ENCODE data around the gene TNNI2.
"Not testable (repeated sequence)": the region's sequence is repeated elsewhere in the genome, so short reads cannot be mapped to it uniquely, and the experiment has no call there.

The TNNI2 gene

DNA sequence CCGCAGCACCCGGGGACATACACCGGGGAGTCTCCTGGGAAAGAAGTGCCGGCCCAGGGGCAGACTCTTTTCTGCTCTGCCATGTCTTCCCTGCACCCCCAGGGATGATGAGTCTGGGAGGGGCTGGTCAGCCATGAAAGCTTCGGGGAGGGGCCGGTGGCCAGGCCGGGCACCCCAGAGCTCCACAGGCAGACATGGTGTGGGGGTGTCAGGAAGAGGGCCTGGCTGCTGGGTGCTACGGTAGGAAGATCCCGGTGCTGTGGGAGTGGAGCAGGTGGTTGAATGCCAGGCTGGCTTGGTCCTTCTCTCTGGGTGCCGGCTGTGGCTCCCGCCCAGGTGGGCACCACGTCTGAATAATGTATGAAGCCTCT is 31.5 kb downstream of the TNNI2 start:
- Histone ChIP-seq H3K9me3 (ENCODE audit: low read depth, low read length) (no peaks in the 10 kb centered on the region), H3K36me3 (ENCODE audit: insufficient read depth, low read length) (no peaks in the 10 kb centered on the region), H3K27ac (no peak overlapping the region), H3K4me3 (no peak overlapping the region), H3K9ac (ENCODE audit: insufficient read length) (no peak overlapping the region)
- DNase-seq (ENCODE audit: low read depth, low spot score), result no peak
- TF ChIP-seq FOXP2 (optimal IDR thresholded peaks at IDR 0.05; ENCODE audit: control extremely low read depth, extremely low read length, insufficient read depth) (no peak), EZH2 (IDR thresholded peaks at IDR 0.05) (no peak), POLR2AphosphoS5 (IDR thresholded peaks at IDR 0.05; ENCODE audit: borderline replicate concordance, low read depth, low read length) (no peak)

DNA sequence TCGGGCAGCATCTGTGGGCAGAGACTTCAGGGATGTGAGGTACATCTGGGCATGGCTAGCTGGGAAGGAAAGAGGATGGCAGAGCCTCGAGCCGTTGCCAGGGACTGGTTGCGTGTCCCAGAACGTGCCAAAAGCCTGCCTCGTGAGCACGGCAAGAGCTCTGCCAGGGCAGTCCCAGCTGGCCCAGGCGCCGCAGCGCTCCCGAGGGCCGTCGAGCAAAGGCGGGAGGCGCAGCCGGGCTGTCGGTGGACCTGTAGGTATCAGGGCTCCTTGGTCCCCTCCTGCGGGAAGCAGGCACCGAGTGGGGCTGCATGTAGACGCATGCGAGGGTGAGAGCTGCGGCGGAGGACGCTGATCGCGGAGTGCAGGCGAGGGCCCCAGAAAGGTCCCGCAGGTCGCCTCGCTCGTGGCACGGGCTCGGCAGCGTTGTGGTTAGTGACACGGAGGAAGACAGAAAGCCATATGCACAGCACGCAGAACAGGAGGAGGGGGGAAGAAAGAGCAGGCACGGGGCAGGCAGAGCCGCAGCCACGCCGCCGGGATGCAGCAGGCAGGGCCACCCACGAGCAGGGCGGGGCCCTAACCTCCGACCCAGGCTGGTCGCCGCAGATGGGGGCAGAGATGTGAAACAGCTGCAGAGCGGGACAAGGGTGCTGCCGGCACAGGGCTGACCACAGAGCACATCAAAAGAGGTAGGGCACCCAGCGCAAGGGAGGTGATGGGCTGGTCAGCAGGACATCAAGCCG is 32.1 kb downstream of the TNNI2 start:
- no peak overlapping the region for H3K4me3 ChIP-seq
- H3K36me3 ChIP-seq (ENCODE audit: insufficient read depth, low read length), result no peaks in the 10 kb centered on the region
- TF ChIP-seq FOXP2 (optimal IDR thresholded peaks at IDR 0.05; ENCODE audit: control extremely low read depth, extremely low read length, insufficient read depth), result no peak
- no peak for TF ChIP-seq EZH2 (IDR thresholded peaks at IDR 0.05)
- TF ChIP-seq POLR2AphosphoS5 (IDR thresholded peaks at IDR 0.05; ENCODE audit: borderline replicate concordance, low read depth, low read length), result no peak
- H3K9ac ChIP-seq (ENCODE audit: insufficient read length), result no peak overlapping the region
- H3K27ac ChIP-seq, result no peak overlapping the region
- no peaks in the 10 kb centered on the region for H3K9me3 ChIP-seq (ENCODE audit: low read depth, low read length)
- no peak for DNase-seq (ENCODE audit: low read depth, low spot score)

DNA sequence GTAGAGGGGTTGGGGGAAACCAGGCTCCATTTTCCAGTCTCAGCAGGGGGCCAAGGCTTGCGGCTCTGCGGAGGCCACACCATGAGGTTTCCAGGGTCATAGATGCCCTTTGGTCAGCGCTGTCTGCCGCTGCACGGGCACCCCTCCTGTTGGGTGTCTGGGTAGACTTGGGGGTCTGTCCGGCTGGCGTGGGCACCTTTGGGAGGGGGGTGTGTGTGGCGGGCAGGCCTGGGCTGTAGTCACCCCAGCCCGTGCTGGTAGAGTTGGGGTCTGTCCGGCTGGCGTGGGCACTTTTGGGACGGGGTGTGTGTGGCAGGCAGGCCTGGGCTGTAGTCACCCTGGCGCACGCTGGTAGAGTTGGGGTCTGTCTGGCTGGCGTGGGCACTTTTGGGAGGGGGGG is 32.8 kb downstream of the TNNI2 start:
- TF ChIP-seq FOXP2 (optimal IDR thresholded peaks at IDR 0.05; ENCODE audit: control extremely low read depth, extremely low read length, insufficient read depth), result no peak
- no peak for TF ChIP-seq EZH2 (IDR thresholded peaks at IDR 0.05)
- TF ChIP-seq POLR2AphosphoS5 (IDR thresholded peaks at IDR 0.05; ENCODE audit: borderline replicate concordance, low read depth, low read length), result no peak
- no peak for DNase-seq (ENCODE audit: low read depth, low spot score)

DNA sequence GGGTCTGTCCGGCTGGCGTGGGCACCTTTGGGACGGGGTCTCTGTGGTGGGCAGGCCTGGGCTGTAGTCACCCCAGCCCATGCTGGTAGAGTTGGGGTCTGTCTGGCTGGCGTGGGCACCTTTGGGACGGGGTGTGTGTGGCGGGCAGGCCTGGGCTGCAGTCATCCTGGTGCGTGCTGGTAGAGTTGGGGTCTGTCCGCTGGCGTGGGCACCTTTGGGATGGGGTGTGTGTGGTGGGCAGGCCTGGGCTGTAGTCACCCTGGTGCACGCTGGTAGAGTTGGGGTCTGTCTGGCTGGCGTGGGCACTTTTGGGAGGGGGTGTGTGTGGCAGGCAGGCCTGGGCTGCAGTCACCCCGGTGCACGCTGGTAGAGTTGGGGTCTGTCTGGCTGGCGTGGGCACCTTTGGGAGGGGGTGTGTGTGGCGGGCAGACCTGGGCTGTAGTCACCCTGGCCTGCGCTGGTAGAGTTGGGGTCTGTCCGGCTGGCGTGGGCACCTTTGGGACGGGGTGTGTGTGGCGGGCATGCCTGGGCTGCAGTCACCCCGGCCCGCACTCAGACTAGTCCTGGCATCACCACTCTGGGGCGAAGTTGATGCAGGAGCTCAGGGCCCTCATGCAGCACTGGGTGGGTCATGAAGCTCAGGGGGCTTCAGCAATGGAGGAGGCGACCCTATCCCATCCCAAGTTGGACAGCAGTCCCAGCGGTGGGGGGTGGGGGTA is 33.6 kb downstream of the TNNI2 start:
- Histone ChIP-seq H3K9ac (ENCODE audit: insufficient read length) (no peak overlapping the region), H3K4me3 (no peak overlapping the region), H3K27ac (no peak overlapping the region), H3K36me3 (ENCODE audit: insufficient read depth, low read length) (no peaks in the 10 kb centered on the region), H3K9me3 (ENCODE audit: low read depth, low read length) (no peaks in the 10 kb centered on the region)
- DNase-seq (ENCODE audit: low read depth, low spot score), result no peak
- TF ChIP-seq FOXP2 (optimal IDR thresholded peaks at IDR 0.05; ENCODE audit: control extremely low read depth, extremely low read length, insufficient read depth) (no peak), EZH2 (IDR thresholded peaks at IDR 0.05) (no peak), POLR2AphosphoS5 (IDR thresholded peaks at IDR 0.05; ENCODE audit: borderline replicate concordance, low read depth, low read length) (no peak)

More for the DNA sequence above, 32.8 kb downstream of the TNNI2 start:
- Histone ChIP-seq H3K9me3 (ENCODE audit: low read depth, low read length) (no peaks in the 10 kb centered on the region), H3K27ac (no peak overlapping the region), H3K9ac (ENCODE audit: insufficient read length) (no peak overlapping the region), H3K4me3 (no peak overlapping the region), H3K36me3 (ENCODE audit: insufficient read depth, low read length) (no peaks in the 10 kb centered on the region)

DNA sequence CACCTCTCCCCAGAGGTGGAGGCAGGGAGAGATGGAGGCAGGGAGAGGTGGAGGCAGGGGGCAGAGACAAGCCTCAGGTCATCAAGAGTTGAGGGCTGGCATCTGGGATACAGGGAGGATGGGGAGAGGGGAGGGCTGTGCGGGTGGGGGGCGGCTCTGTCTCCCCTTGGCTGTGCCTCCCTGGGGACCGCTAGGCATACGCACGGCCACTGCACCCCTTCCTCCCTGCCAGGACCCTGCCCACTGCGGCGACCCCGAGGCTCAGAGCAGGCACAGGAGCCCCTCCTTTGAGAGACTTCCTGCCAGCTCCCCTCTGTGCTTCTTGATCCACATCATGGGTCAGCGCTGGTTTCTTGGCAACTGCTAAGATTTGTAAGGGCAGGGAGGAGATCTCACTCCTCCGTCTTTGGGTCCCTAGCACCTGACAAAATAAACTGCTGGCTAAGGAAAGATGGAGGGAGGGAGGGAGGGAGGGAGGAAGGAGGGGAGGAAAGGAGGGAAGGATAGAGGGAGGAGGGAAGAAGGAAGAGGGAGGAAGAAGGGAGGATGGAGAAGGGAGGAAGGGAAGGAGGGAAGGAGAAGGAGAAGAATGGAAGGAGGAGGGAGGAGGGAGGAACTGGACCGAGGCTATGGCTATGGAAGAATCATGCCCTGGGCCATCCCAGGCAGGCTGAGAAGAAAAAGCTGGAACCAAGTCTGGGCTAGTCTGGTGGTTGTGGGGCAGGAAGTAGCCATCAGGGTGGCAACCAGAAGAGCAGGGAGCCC is 34.4 kb downstream of the TNNI2 start:
- DNase-seq (ENCODE audit: low read depth, low spot score), result no peak

DNA sequence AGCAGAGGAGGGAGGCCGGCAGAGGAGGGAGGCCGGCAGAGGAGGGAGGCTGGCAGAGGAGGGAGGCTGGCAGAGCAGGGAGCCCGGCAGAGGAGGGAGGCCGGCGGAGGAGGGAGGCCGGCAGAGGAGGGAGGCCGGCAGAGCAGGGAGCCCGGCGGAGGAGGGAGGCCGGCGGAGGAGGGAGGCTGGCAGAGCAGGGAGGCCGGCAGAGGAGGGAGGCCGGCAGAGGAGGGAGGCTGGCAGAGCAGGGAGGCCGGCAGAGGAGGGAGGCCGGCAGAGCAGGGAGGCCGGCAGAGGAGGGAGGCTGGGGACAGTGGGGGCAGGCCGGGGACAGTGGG is 35.0 kb downstream of the TNNI2 start:
- H3K9me3 ChIP-seq (ENCODE audit: low read depth, low read length); H3K4me3 ChIP-seq; DNase-seq (ENCODE audit: low read depth, low spot score); H3K9ac ChIP-seq (ENCODE audit: insufficient read length); H3K36me3 ChIP-seq (ENCODE audit: insufficient read depth, low read length); H3K27ac ChIP-seq: not testable (repeated sequence)

More for the DNA sequence above, 34.4 kb downstream of the TNNI2 start:
- no peaks in the 10 kb centered on the region for H3K36me3 ChIP-seq (ENCODE audit: insufficient read depth, low read length)
- H3K27ac ChIP-seq, result no peak overlapping the region
- H3K9ac ChIP-seq (ENCODE audit: insufficient read length), result no peak overlapping the region
- H3K4me3 ChIP-seq, result no peak overlapping the region
- no peaks in the 10 kb centered on the region for H3K9me3 ChIP-seq (ENCODE audit: low read depth, low read length)
- no peak for TF ChIP-seq POLR2AphosphoS5 (IDR thresholded peaks at IDR 0.05; ENCODE audit: borderline replicate concordance, low read depth, low read length)
- no peak for TF ChIP-seq FOXP2 (optimal IDR thresholded peaks at IDR 0.05; ENCODE audit: control extremely low read depth, extremely low read length, insufficient read depth)
- no peak for TF ChIP-seq EZH2 (IDR thresholded peaks at IDR 0.05)

DNA sequence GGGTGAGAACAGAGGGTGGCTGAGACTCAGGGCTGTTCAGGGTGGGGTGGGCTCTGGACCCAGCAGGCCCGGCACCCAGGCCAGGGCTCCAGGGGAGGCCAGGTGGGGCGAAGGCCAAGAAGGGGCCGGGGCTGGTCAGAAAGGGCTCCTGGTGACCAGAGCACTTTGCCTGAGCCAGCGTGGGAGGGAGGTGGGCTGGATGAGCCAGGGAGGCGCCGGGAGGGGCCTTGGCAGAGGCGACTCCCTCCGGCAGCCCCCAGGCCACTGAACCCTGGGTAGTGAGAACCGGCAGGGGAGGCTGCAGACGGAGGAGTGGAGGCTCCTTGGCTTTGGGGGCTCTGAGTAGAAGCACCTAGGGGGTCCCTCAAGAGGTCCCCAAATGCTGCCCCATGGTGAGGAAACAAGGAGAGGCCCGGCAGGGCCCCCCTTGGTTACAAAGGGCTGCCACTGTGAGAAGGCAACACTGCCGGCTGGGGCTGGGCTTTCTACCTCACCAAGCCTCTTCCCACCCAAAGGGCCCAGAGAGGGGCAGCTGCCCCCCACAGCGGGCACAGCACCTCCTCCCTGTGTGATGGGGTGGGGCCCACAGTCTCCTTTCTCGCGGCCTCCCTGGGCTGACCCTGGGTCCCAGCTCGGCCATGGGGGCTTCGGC is 35.8 kb downstream of the TNNI2 start:
- DNase-seq (ENCODE audit: low read depth, low spot score); H3K36me3 ChIP-seq (ENCODE audit: insufficient read depth, low read length); H3K9ac ChIP-seq (ENCODE audit: insufficient read length); H3K27ac ChIP-seq; H3K4me3 ChIP-seq; H3K9me3 ChIP-seq (ENCODE audit: low read depth, low read length): not testable (repeated sequence)

DNA sequence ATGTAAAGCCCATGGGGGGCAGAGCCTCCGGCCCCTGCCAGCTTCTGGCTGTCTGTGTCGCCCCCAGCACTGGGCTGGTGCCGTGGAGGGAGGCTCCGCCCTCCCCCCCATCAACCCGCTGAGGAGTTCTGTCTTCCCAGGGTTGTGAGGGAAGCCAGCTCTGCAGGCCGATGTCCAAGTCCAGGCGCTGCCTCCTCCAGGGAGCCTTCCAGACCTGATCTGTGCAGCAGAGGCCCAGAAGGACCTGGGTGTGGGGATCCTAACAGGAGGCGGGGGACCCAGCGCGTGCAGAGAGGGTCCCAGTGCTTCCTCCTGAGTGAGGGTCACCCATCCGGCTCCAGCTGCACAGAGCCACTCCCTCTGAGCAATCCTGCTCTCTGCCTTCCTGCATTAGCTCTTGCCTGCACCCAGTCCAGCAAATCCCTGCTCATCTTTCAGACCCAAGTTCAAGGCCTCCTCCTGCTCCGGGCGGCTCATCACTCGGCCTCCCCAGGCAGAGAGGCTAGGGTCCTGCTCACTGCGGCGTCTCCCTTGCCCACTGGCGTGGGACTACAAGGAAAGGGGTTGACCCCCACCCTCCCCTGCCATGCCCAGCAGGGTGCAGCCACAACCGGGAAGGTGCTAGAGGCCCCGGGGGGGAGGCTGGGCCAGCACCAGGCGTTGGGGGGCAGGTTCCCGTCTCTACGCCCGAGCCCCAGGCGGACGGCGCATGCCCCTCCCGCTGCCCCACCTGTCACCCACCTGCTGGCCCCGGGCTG is 36.5 kb downstream of the TNNI2 start:
- Histone ChIP-seq H3K36me3 (ENCODE audit: insufficient read depth, low read length) (no peaks in the 10 kb centered on the region), H3K9me3 (ENCODE audit: low read depth, low read length) (no peaks in the 10 kb centered on the region), H3K4me3 (no peak overlapping the region), H3K9ac (ENCODE audit: insufficient read length) (no peak overlapping the region), H3K27ac (no peak overlapping the region)
- DNase-seq (ENCODE audit: low read depth, low spot score), result no peak
- TF ChIP-seq EZH2 (IDR thresholded peaks at IDR 0.05) (no peak), FOXP2 (optimal IDR thresholded peaks at IDR 0.05; ENCODE audit: control extremely low read depth, extremely low read length, insufficient read depth) (no peak), POLR2AphosphoS5 (IDR thresholded peaks at IDR 0.05; ENCODE audit: borderline replicate concordance, low read depth, low read length) (no peak)

DNA sequence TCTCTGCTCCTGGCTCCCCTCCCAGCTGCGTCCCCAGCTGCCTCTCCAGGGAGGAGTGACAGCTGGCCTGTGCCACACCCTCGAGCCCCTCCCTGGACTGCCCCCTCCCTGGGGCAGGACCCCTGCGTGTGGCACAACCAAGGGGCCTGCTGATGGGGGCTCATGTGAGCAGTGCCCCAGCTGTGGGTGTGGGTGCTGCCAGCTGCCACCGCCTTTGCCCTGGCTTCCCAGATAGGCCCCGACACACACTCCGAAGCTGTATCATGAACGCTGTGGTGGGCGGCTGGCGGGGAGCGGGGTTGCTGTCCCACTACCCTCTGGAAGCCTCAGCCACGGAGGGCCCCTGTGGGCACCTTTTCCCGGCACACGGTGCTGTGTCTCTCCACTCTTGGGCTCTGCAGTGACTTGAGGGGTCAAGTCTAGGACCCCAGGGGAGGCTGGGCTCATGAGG is 37.1 kb downstream of the TNNI2 start:
- not testable (repeated sequence) for H3K27ac ChIP-seq; H3K9me3 ChIP-seq (ENCODE audit: low read depth, low read length); H3K4me3 ChIP-seq; H3K9ac ChIP-seq (ENCODE audit: insufficient read length); DNase-seq (ENCODE audit: low read depth, low spot score); H3K36me3 ChIP-seq (ENCODE audit: insufficient read depth, low read length)
